HG03439 (cell line): ENCODE results near the gene MYH8.

Source experiments
- ATAC-seq: cut with Tn5 transposase; IDR thresholded peaks from one replicate; pipeline ENCODE4 v1.9.1; 2021; ENCODE audit warnings: mild to moderate bottlenecking, moderate library complexity; ENCODE audit not compliant: unreplicated experiment

The MYH8 gene

DNA sequence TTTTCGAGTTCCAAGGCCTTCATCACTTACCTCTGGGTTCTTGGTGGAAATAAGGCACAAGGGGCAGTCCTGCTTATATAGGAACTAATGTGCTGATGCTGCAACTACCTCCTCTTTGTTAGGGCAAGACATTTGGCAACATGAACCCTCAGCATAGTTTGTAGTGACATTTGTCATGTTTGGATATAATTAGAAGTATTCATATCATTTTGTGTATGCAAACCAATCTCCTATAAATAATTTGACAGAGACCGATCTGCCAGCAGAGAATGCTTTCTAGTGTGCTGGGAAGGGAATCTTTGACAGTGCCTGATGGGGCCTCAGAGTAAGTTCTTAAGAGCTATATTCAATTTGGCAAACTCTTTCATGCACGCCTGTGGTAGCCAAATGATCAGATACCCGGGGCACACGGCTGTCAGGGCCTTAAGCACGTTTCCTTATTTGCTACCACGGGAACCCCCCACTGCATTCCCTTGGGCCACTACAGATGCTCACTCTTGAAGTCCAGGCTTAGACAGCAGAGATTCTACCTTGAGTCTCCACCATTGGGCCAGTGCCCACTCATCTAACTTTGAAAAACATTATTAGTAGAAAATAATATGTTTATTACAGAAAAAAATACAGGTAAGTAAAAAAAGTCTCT is at the start of gene MYH8:
Gene MYH8 (minus strand): TSS at position 51 of the 643 bp plus-strand sequence. CDS start 1,723 bp downstream, outside the sequence.
- ATAC-seq: no peak

DNA sequence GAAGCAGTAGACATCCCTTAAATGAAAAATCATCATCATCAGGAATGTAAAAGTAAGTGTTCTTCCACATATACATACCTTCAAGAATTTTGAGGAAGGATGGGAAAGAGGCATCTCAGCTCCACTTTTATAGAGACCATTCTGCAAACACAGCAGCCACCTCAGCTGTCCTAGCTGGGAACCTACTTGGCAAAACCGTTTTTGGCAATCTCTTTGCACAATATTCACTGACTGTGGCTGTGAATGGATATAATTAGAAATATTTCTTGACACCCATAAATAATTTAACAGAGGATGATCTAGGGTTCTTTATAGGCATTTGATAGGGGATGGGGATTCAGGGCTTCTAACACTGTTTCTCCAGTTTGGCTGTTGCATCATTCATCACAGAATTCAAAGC is 47.7 kb upstream of the MYH8 start, which contains the start of gene MYH4:
Gene MYH4 (minus strand): TSS at position 101 of the 400 bp plus-strand sequence. CDS start 2,814 bp downstream, outside the sequence.
- ATAC-seq: no peak

DNA sequence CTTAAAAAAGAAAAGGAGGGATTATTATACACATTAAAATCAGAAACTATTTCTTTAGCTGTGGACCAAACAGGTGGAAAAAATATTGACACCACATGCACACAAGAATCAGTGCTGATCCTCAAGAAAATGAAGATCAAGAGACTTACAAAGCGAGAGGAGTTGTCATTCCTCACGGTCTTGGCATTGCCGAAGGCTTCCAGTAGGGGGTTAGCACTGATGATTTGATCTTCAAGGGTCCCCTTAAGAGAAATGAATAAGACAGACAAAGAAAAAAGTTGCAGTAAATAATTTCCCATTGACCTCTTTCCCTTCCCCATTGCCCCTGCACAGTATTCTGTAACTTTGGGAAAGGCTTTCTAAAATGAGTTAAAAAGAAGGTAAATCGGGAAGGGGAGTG is 41.7 kb upstream of the MYH8 start:
- ATAC-seq: no peak

GRCh38 chr17:10460062-10460461 is 38.3 kb upstream of the MYH8 start:
- ATAC-seq: no peak

- no peak for ATAC-seq
Observed at GRCh38 chr17:10458701-10459100, 37.0 kb upstream of the MYH8 start.

DNA sequence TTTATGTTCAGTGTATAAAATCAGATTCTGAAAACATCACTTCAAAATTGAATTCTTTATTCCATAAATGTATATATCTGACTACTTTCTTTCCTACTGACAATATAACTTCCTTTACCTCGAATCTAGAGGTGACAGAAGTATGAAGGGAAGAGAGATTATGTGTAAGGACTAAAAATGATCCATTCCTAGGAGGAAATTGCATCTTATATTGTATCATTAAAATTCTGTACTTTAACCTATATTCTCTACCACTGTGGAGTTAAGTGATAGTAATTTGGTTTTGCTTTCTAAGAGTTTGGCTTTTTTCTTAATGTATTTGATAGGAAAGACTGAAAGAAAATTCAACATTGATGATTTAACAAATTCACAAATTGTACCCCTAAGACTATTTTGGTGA is 36.2 kb upstream of the MYH8 start:
- ATAC-seq: no peak

- ATAC-seq: no peak
Observed at GRCh38 chr17:10447026-10447931, 25.5 kb upstream of the MYH8 start.

GRCh38 chr17:10439816-10440215 is 18.1 kb upstream of the MYH8 start:
- ATAC-seq: no peak

GRCh38 chr17:10435096-10435495 is 13.3 kb upstream of the MYH8 start:
- no peak for ATAC-seq

- ATAC-seq: no peak
Observed at GRCh38 chr17:10429421-10430045, 7.8 kb upstream of the MYH8 start.

GRCh38 chr17:10428781-10429180 is 7.0 kb upstream of the MYH8 start:
- no peak for ATAC-seq

DNA sequence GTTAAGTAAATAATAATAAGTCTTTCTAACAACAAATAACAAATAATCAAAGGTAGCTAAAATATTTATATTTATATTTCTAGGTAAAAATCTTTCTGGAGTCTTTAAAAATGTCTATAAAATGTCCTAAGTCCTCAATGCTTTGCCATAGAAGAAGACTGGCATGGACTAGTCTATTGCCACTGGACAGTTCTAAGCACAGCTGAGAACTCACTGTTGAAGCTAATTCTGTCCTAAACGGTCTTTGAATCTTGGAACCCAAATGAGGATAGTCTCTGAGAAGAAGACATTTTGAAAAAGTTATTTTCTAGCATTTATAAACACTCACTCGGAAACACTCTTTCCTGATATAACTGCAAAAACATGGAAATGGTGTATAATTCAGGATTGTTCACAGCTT is 539 bp downstream of the MYH8 start:
- ATAC-seq: no peak

GRCh38 chr17:10420811-10421210 is 939 bp downstream of the MYH8 start:
- ATAC-seq: no peak

- no peak for ATAC-seq
Observed at GRCh38 chr17:10417431-10417830, 4.3 kb downstream of the MYH8 start.

DNA sequence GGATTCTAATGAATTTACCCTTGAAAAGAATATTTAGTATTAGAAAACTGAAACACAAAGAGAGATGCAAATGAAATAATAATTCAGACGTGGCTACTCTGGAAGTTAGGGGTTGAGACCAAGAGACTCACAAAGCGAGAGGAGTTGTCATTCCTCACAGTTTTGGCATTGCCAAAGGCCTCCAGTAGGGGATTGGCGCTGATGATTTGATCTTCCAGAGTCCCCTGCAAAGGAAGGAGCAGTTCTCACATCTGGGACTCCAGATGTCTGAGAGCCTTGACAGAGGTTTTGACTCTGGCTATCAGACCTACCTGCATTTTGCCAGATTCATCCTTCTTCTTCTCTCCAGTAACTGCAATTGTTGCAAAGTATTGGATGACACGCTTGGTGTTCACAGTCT is 6.6 kb downstream of the MYH8 start:
- ATAC-seq: no peak

- no peak for ATAC-seq
Observed at GRCh38 chr17:10403589-10403988, 18.2 kb downstream of the MYH8 start.

DNA sequence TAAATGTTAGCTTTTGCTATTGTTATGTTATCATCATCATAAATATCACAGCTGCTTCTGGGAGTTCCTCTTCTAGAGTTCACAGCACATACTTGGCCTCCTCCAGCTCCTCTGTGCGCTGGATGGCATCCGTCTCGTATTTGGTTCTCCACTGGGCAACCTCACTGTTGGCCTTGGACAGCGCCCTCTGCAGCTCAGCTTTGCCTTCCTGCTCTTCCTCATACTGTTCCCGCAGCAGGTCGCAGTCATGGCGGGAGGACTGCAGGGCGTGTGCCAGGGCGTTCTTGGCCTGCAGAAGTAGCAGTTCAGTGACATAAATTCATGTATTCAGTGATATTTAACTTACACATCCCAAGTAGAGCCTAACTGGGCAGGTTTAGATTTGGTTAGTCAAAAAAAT is 23.4 kb downstream of the MYH8 start:
- no peak for ATAC-seq

DNA sequence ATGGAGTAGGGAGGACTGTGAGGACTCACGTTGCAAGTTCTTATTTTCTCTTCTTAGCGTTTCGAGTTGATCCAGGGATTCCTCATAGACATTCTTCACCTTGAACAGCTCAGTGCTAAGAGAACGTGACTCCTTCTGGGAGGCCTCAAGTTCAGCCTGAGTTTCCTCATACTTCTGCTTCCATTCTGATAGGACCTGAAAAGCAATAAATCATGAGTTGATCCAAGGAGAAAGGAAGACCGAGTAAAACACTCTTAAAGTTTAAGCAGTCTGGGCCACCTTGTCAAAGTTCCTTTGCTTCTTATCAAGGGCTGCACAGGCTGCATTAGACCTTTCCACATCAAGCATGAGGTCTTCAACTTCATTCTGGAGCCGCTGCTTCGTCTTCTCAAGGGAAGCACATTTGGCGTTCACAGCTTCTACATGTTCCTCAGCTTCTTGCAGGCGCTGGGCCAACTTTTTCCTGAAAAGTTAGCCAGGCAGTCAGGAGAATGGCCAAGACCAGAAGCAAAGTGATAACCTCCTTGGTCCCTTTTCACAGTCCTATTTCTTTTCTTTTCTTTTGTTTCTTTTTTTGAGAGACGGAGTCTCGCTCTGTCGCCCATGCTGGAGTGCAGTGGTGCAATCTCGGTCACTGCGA is 25.1 kb downstream of the MYH8 start:
- ATAC-seq: no peak

- no peak for ATAC-seq
Observed at GRCh38 chr17:10394201-10394887, 27.4 kb downstream of the MYH8 start.

- ATAC-seq: no peak
Observed at GRCh38 chr17:10392880-10393279, 28.9 kb downstream of the MYH8 start.

DNA sequence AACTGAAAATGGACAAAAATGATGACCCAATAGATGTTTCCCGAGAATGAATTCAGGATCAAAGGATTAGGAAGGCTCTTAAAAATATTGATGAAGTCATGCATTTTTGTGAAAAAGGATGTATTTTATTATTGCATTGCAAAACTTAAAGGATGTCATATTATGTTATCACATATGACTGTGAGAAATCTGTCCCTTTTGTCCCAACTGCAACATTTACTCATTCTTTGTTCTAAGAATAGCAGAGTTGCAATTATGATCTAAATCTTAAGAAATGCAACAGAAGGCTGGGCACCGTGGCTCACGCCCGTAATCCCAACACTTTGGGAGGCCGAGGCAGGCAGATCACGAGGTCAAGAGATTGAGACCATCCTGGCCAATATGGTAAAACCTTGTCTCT is 35.9 kb downstream of the MYH8 start:
- ATAC-seq: no peak
